Skeletal muscle satellite cell (primary cell): Measurements from ENCODE around the gene ICOS. TPM values are rescaled to one million over a fixed set of nuclear protein-coding genes. Genes with fewer than 3 reads are reported as not detected.

Experiments
- H3K27me3 ChIP-seq: 2 replicates; pipeline ENCODE4 v1.7.0; 2013; ENCODE audit warnings: low read length; ENCODE audit not compliant: control insufficient read depth, insufficient read depth
- H3K36me3 ChIP-seq: 2 replicates; pipeline ENCODE4 v1.7.0; 2013; ENCODE audit warnings: mild to moderate bottlenecking, control low read depth, low read length; ENCODE audit not compliant: insufficient read depth
- H3K4me1 ChIP-seq: 2 replicates; pipeline ENCODE4 v1.7.0; 2013; ENCODE audit warnings: low read length; ENCODE audit not compliant: control insufficient read depth, insufficient read depth
- H3K4me2 ChIP-seq: 2 replicates; pipeline ENCODE4 v1.7.0; 2013; ENCODE audit warnings: mild to moderate bottlenecking, low read length
- H3K4me3 ChIP-seq: 2 replicates; pipeline ENCODE4 v1.7.0; 2013; ENCODE audit warnings: low read length
- H3K9ac ChIP-seq: 2 replicates; pipeline ENCODE4 v1.7.0; 2013; ENCODE audit warnings: mild to moderate bottlenecking, low read depth, low read length, moderate library complexity
- H3K9me3 ChIP-seq: replicated peaks from 2 replicates; pipeline ENCODE4 v1.7.0; 2013; ENCODE audit warnings: mild to moderate bottlenecking, control low read depth, low read length
- total RNA-seq: library from RNA; depleted of rRNA; stranded (reverse); fragments of >200 nt; gene quantifications from 2 replicates; pipeline ENCODE4 v1.2.3, GENCODE V29; 2012; rRNA removed

Gene ICOS, protein sequence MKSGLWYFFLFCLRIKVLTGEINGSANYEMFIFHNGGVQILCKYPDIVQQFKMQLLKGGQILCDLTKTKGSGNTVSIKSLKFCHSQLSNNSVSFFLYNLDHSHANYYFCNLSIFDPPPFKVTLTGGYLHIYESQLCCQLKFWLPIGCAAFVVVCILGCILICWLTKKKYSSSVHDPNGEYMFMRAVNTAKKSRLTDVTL
- total RNA-seq: not detected in 2 replicates

DNA sequence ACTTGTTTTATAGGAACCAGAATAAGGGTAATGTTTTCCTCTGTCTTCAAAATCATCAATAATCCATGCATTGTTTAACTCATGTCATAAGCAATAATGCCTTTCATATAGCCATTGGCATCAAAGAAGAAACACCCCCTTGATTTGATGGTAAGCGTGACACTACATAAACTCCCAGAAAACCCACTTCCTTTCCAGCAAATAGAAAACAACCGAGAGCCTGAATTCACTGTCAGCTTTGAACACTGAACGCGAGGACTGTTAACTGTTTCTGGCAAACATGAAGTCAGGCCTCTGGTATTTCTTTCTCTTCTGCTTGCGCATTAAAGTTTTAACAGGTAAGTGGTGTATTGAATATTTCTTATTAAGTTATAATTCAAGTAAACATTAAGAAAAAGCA lies at the start of gene ICOS:
Gene ICOS (plus strand): TSS at position 229 of the 400 bp plus-strand sequence. CDS start 52 bp downstream, at position 281.
- Histone ChIP-seq H3K27me3 (peaks cover 4% of the 10 kb centered on the region), H3K4me1 (no peaks in the 10 kb centered on the region), H3K9me3 (no peaks in the 10 kb centered on the region), H3K9ac (no peak within 1 kb of the TSS), H3K4me3 (no peak within 1 kb of the TSS), H3K4me2 (no peak within 1 kb of the TSS), H3K36me3 (no peaks in the 10 kb centered on the region)

DNA sequence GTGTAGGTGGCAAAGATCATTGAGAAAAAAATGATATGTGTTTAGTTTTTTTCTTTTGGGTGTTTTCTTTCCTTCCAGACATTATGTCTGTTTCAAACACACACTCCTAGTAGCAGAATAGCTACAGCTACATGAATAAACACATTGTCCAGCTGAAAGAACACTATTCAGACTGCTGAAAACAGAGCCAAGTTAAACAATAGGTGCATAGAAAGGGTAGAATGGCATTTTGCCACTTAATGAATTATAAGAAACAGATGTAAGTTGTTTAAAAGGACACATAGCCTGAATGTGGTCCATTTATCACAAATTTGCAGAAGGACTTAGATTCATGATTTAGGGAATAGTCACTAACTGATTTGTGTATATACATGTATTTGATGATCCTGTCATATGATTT lies 48.9 kb upstream of the ICOS start:
- no peak overlapping the region for H3K9ac ChIP-seq
- H3K4me3 ChIP-seq: no peak overlapping the region
- H3K27me3 ChIP-seq: peaks cover 3% of the 10 kb centered on the region
- H3K4me2 ChIP-seq: no peak overlapping the region
- no peaks in the 10 kb centered on the region for H3K36me3 ChIP-seq
- H3K9me3 ChIP-seq: no peaks in the 10 kb centered on the region
- no peaks in the 10 kb centered on the region for H3K4me1 ChIP-seq

DNA sequence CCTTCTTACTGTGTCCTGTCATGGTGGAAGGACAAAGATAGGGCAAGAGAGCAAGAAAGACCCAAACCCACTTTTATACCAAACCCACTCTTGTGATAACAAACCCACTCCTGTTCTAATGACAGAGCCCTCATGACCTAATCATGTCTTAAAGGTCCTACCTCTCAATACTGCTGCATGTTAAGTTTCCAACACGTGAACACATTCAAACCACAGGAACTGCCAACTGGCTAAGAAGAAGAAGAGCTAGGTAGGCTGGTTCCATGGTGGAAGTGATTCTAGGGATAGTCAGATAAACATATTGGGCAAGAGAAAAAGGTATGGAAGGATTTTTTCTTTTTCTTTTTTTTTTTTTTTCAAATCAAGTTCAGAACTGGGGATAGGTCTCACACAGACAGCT lies 47.0 kb upstream of the ICOS start:
- Histone ChIP-seq H3K4me1 (no peaks in the 10 kb centered on the region), H3K9ac (no peak overlapping the region), H3K36me3 (no peaks in the 10 kb centered on the region), H3K4me3 (no peak overlapping the region), H3K4me2 (no peak overlapping the region), H3K27me3 (peaks cover 2% of the 10 kb centered on the region), H3K9me3 (no peaks in the 10 kb centered on the region)

DNA sequence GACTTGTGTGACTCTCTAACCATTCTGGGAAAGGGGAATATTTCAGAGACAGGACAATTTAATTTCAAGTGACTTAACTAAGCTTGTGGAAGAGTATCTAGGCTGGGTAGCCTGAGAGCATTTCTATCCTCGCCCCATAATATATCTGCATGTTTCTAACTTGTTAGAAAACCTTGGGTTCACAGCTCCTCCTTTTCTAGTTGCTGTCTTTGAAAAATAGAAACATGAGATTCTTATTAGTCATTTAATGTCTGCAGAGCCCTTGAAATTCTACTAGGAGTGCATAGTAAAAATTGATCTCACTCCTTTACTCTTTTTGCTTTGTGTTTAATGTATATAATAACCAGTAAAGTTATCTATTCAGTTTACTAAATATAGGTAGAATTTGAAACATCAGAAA lies 46.6 kb upstream of the ICOS start:
- H3K4me1 ChIP-seq: no peaks in the 10 kb centered on the region
- H3K9ac ChIP-seq: no peak overlapping the region
- no peaks in the 10 kb centered on the region for H3K9me3 ChIP-seq
- H3K4me2 ChIP-seq: no peak overlapping the region
- H3K4me3 ChIP-seq: no peak overlapping the region
- no peaks in the 10 kb centered on the region for H3K27me3 ChIP-seq
- no peaks in the 10 kb centered on the region for H3K36me3 ChIP-seq

DNA sequence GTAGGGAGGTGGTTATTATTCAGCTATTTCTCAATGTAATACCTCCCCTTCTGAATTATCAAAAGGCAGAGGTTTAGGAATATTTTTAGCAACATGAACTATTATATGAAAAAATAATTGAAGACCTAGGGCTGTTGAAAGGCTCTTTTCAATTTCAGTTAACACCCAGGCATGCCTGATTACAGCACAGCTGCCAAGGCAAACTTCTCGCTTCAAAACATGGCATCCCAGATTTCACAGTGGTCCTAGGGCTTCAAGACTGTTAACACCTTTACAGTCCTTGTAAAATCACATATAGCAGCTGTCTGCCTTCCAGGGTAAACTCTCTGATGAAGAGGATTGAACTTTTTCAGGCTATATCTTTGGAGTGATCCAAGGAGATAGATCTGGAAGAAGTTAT lies 45.8 kb upstream of the ICOS start:
- H3K4me1 ChIP-seq: no peaks in the 10 kb centered on the region

DNA sequence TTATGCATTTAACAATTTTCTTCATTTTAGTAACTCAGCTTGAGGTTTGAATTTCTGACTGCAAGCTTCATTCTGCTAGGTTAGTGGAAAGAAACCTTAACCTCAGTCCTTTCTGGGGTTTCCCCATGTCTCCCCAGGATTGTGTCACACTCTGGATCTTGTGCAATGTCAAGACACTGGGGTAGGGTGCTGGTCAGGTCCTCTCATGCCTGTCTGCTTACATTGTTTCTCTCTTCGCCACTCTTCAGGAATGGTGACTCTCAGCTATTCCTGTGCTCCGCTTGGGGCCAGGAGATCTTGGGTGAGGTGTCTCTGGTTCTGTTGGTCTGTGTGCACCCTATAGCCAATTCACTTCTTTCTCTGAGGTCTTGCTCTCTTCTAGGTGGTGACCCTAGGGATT lies 45.1 kb upstream of the ICOS start:
- Histone ChIP-seq H3K4me3 (no peak overlapping the region), H3K27me3 (no peaks in the 10 kb centered on the region), H3K4me2 (no peak overlapping the region), H3K4me1 (no peaks in the 10 kb centered on the region), H3K9me3 (no peaks in the 10 kb centered on the region), H3K9ac (no peak overlapping the region), H3K36me3 (no peaks in the 10 kb centered on the region)

More for the DNA sequence above, 45.8 kb upstream of the ICOS start:
- Histone ChIP-seq H3K4me3 (no peak overlapping the region), H3K27me3 (no peaks in the 10 kb centered on the region), H3K9me3 (no peaks in the 10 kb centered on the region), H3K9ac (no peak overlapping the region), H3K4me2 (no peak overlapping the region), H3K36me3 (no peaks in the 10 kb centered on the region)

DNA sequence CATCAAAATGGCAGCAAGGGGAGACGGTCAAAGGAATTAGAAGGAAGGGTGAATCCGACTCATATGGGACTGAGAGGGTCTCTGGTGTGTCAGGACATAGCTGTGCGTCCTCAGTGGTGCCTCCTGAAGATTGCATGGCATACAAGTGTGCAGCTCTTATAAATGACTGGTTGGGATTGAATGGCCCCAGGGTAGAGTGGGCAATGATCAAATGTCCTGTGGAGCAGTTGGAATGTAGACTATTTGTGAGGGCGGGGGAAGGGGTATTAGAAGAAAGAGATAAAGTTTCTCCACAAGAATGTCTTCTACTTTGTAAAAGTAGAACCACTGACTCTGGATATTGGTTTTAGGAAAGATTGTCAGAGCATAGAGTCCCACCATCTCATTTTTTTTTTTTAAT lies 44.4 kb upstream of the ICOS start:
- Histone ChIP-seq H3K4me2 (no peak overlapping the region), H3K27me3 (no peaks in the 10 kb centered on the region), H3K36me3 (no peaks in the 10 kb centered on the region), H3K9me3 (no peaks in the 10 kb centered on the region), H3K9ac (no peak overlapping the region), H3K4me3 (no peak overlapping the region), H3K4me1 (no peaks in the 10 kb centered on the region)

DNA sequence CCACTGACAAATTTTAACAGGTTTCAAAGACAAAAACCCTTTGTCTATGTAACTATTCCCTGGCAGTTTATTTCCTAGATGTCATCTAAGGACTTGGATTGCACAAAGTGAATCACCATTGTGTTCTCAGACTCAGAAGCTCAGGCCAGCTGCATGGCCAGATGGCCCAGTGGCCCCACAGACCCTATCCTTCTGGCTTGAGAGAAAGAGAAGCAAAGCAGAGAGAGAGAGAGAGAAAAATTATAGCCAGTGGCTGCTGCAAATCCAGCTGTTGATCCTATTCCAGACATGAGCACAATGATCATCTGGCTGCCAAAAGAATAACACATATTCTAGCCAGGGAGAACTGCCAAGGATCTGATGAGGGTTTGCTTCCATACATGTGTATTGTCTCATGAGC lies 43.2 kb upstream of the ICOS start:
- Histone ChIP-seq H3K9ac (no peak overlapping the region), H3K27me3 (no peaks in the 10 kb centered on the region), H3K4me3 (no peak overlapping the region), H3K4me1 (no peaks in the 10 kb centered on the region), H3K36me3 (no peaks in the 10 kb centered on the region), H3K9me3 (no peaks in the 10 kb centered on the region), H3K4me2 (no peak overlapping the region)

DNA sequence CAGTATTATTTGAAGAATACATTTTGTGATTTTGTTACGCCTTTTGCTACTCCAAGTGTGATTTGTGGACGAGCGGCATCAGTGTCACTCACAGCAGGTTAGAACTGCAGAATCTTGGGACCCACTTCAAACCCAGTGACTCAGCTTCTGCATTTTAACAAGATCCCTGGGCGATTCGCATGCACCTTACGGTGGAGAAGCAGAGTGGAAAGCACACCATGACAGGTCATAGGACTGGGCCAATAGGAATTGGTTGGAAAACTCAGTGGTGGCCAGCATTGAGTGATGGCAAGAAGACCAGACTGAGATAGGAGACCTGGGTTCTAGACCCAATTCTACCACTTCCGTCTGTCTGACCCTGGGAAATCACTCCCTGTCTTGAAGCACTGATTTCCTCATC lies 42.7 kb upstream of the ICOS start:
- no peaks in the 10 kb centered on the region for H3K27me3 ChIP-seq
- H3K4me2 ChIP-seq: no peak overlapping the region
- no peak overlapping the region for H3K9ac ChIP-seq
- H3K36me3 ChIP-seq: no peaks in the 10 kb centered on the region
- H3K4me3 ChIP-seq: no peak overlapping the region
- H3K9me3 ChIP-seq: no peaks in the 10 kb centered on the region
- no peaks in the 10 kb centered on the region for H3K4me1 ChIP-seq

DNA sequence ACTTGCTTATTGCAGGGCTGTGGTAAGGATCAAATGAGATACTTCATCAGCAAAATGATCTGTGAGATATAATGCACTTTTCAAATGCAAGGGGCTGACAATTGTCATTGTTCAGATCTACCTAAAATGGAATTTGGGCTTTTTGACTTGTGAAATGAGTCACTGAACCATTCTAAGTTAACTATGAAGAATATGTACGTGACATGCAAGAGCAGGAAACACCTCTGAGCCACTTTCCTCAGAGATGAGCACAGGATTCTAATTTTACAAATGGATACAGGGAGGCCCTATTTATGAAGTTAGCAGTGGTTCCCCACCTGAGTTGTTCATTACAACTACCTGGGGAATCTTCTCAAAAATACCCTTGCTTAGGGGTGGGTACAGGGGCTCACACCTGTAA lies 42.3 kb upstream of the ICOS start:
- Histone ChIP-seq H3K36me3 (no peaks in the 10 kb centered on the region), H3K9me3 (no peaks in the 10 kb centered on the region), H3K27me3 (no peaks in the 10 kb centered on the region), H3K4me3 (no peak overlapping the region), H3K4me1 (no peaks in the 10 kb centered on the region), H3K9ac (no peak overlapping the region), H3K4me2 (no peak overlapping the region)

DNA sequence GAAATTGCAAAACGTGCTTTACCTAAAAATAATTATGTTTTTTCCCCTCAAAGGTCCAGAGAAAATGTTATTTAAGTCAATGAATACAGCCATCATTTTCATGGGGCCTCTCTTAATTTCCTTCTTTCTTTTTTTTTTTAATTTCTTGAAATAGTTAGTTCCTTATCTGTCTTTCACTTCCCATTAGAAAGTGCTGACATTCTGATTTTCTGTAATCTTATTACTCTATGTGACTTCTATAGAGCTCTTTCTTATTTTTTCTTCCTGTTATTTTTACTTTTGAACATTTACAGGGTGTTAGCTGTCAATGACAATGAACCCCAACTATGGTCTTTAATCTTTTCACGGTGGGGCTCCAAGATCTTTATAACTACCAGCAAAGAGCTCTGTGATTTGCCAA lies 39.0 kb upstream of the ICOS start:
- Histone ChIP-seq H3K4me1 (no peaks in the 10 kb centered on the region), H3K36me3 (no peaks in the 10 kb centered on the region), H3K9me3 (no peaks in the 10 kb centered on the region), H3K9ac (no peak overlapping the region), H3K4me3 (no peak overlapping the region), H3K27me3 (peaks cover 5% of the 10 kb centered on the region), H3K4me2 (no peak overlapping the region)

DNA sequence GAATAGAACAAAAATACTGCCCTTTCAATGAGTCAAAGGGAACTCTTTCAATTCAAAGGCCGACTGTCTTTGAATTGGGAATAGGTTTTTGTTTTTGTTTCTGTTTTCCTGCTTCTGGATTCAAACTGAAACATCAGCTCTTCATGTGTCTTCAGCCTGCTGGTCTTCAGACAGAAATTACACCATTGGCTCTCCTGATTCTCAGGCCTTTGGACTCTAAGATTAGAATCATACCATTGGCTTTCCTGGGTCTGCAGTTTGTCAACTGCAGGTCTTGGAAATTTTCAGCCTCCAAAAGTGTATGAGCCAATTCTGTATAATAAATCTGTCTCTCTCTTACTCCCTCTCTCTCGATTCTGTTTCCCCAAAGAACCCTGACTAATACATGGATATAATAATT lies 37.9 kb upstream of the ICOS start:
- Histone ChIP-seq H3K9me3 (no peaks in the 10 kb centered on the region), H3K4me3 (no peak overlapping the region), H3K9ac (no peak overlapping the region), H3K4me2 (no peak overlapping the region), H3K36me3 (no peaks in the 10 kb centered on the region), H3K27me3 (peaks cover 5% of the 10 kb centered on the region), H3K4me1 (no peaks in the 10 kb centered on the region)
